Kidney (tissue), 14 donors: ENCODE results near the gene WRAP73. TPM values are rescaled to one million over a fixed set of nuclear protein-coding genes. Genes with fewer than 3 reads are reported as not detected.

Experiments
- DNase-seq, 5 donors: peaks; one replicate each; pipeline ENCODE4 v3.0.0-alpha.2; 2013 to 2020
- FAIRE-seq: peaks from 2 replicates; lab custom pipeline; 2012; peaks lifted over from hg19 to GRCh38; lab: Jason Lieb, UNC
- H3K27ac ChIP-seq, 2 donors: one replicate each; pipeline ENCODE4 v1.7.0; 2013; ENCODE audit warnings: low read depth in 2 of 2, low read length in 2 of 2, inconsistent platforms in 1 of 2
- H3K27me3 ChIP-seq: one replicate; pipeline ENCODE4 v1.7.1; 2013; ENCODE audit warnings: low read length, inconsistent platforms; ENCODE audit not compliant: control insufficient read depth, insufficient read depth
- H3K36me3 ChIP-seq, 3 donors: one replicate each; pipeline versions ENCODE4 v1.7.0 to v1.7.1; 2013; ENCODE audit warnings: low read length in 3 of 3, control low read depth in 1 of 3, inconsistent platforms in 1 of 3; ENCODE audit not compliant: insufficient read depth in 3 of 3, control insufficient read depth in 2 of 3
- H3K4me1 ChIP-seq, 3 donors: one replicate each; pipeline versions ENCODE4 v1.7.0 to v1.7.1; 2013; ENCODE audit warnings: low read length in 3 of 3, inconsistent platforms in 1 of 3, low read depth in 1 of 3; ENCODE audit not compliant: control insufficient read depth in 2 of 3, insufficient read depth in 2 of 3
- H3K4me3 ChIP-seq, 3 donors: one replicate each; pipeline versions ENCODE4 v1.7.0 to v1.8.1; 2013; ENCODE audit warnings: low read length in 3 of 3, control low read depth in 1 of 3, inconsistent platforms in 1 of 3
- H3K9ac ChIP-seq, 3 donors: one replicate each; pipeline versions ENCODE4 v1.7.0 to v1.7.1; 2013; ENCODE audit warnings: low read length in 3 of 3, control low read depth in 1 of 3, inconsistent platforms in 1 of 3
- H3K9me3 ChIP-seq, 3 donors: one replicate each; pipeline versions ENCODE4 v1.7.0 to v1.7.1; 2013; ENCODE audit warnings: low read length in 3 of 3, control low read depth in 1 of 3, inconsistent platforms in 1 of 3; ENCODE audit not compliant: control insufficient read depth in 2 of 3, insufficient read depth in 1 of 3
- CTCF ChIP-seq: IDR thresholded peaks from 3 replicates; pipeline ENCODE4 v1.5.1; 2012; ENCODE audit warnings: mild to moderate bottlenecking, moderate library complexity, borderline replicate concordance; ENCODE audit not compliant: insufficient read depth; ENCODE audit errors: extremely low read depth
- intact Hi-C: fragments of 100-400 bp; cut with DNase I; formaldehyde crosslinking; loops from one replicate; pipeline ENCODE4 v1.11.1; 2022
- polyA plus RNA-seq: library from polyadenylated mRNA; stranded (reverse); fragments of 350-450 nt; fragmentation: Illumina TruSeq; extraction: RNeasy Lipid Tissue Mini Kit (QIAGEN cat#74804); gene quantifications from one replicate; pipeline ENCODE4 v1.2.3, GENCODE V29; 2014; ENCODE audit warnings: low read depth, low replicate concordance; ENCODE audit not compliant: insufficient read depth
- total RNA-seq: library from RNA; stranded (reverse); fragmentation: NEBNext Ultra II Directional; extraction: Animal tissue kit (Norgen Biotek cat#: 25700); gene quantifications from one replicate; pipeline ENCODE4 v1.2.1, GENCODE V29; 2021
- donor health status: control.
- donor health status: control.
- donor health status: control.
- donor health status: control.
- donor health status: control.
- donor health status: DM: yes; HTN: yes; CAD: no.
- donor health status: Normal renal cell carcinoma (clear cell type).

Gene WRAP73
- total and polyA plus RNA-seq, 2 donors from 2014 or later = 18.4 to 19.6 TPM

GRCh38 chr1:3661631-3662030 lies 11.7 kb upstream of the WRAP73 start:
- no peak for FAIRE-seq

GRCh38 chr1:3660704-3661103 lies 10.8 kb upstream of the WRAP73 start:
- intact Hi-C loops = no loop called here
- TF ChIP-seq CTCF = no peak
- peaks cover 7% of the 10 kb centered on the region for H3K27me3 ChIP-seq
- no peak for FAIRE-seq
- H3K4me1 ChIP-seq = no peaks in the 10 kb centered on the region
- H3K9me3 ChIP-seq = no peaks in the 10 kb centered on the region
- no peak overlapping the region for H3K4me3 ChIP-seq
- H3K9ac ChIP-seq = no peak overlapping the region
- H3K27ac ChIP-seq = no peak overlapping the region
- DNase-seq = no peak
- H3K36me3 ChIP-seq = no peaks in the 10 kb centered on the region

More at GRCh38 chr1:3661631-3662030, 11.7 kb upstream of the WRAP73 start:
- Histone ChIP-seq H3K27me3 (peaks cover 2% of the 10 kb centered on the region), H3K9ac (no peak overlapping the region), H3K27ac (no peak overlapping the region), H3K4me1 (no peaks in the 10 kb centered on the region), H3K9me3 (no peaks in the 10 kb centered on the region), H3K4me3 (no peak overlapping the region), H3K36me3 (no peaks in the 10 kb centered on the region)
- TF ChIP-seq CTCF = no peak
- intact Hi-C loops = no loop called here
- no peak for DNase-seq

- TF ChIP-seq CTCF = no peak
- no peaks in the 10 kb centered on the region for H3K4me1 ChIP-seq
- peaks cover 8% of the 10 kb centered on the region for H3K27me3 ChIP-seq
- no peak overlapping the region for H3K4me3 ChIP-seq
- H3K27ac ChIP-seq = no peak overlapping the region
- no peaks in the 10 kb centered on the region for H3K9me3 ChIP-seq
- no peak overlapping the region for H3K9ac ChIP-seq
- intact Hi-C loops = no loop called here
- FAIRE-seq (no peak), DNase-seq (peak in 1 of 5 donors; percentile 48)
- no peaks in the 10 kb centered on the region for H3K36me3 ChIP-seq
These were observed 9.2 kb upstream of the WRAP73 start for GRCh38 chr1:3659093-3659492.

GRCh38 chr1:3658231-3658615 lies 8.3 kb upstream of the WRAP73 start:
- Histone ChIP-seq H3K36me3 (no peaks in the 10 kb centered on the region), H3K27ac (no peak overlapping the region), H3K4me3 (no peak overlapping the region), H3K27me3 (peaks cover 15% of the 10 kb centered on the region), H3K4me1 (no peaks in the 10 kb centered on the region), H3K9ac (no peak overlapping the region), H3K9me3 (no peaks in the 10 kb centered on the region)
- intact Hi-C loops = no loop called here
- no peak for TF ChIP-seq CTCF
- FAIRE-seq (no peak), DNase-seq (peak in 1 of 5 donors; percentile 26)
